CD4-positive, alpha-beta T cell treated with Interleukin-17A for 1 hour (primary cell): ENCODE data around the gene CPA2.
"Not testable (repeated sequence)": the region's sequence is repeated elsewhere in the genome, so short reads cannot be mapped to it uniquely, and the experiment has no call there.

Experiments
- DNase-seq: peaks from one replicate; pipeline ENCODE4 v3.0.0-alpha.2; 2020

CPA2 gene

DNA sequence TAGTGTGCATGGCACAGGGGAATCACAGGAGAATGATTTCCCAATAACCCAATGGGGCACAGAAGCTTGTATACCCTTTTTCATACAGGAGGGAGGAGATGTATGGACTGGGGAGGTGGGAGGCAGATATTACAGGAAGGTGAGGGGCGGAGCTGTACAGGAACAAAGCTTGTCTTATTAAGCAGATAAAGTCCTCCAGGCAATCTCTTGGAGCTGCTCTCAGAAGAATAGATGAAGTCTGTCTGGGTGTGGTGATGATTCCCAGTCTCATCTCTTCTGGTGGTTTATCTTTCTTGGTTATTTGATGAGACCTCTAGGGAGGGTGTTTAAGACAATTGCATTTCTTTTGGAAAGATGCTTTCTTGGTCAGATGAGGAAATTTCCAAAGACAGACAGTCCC, 52.9 kb downstream of the CPA2 start:
- no peak for DNase-seq

DNA sequence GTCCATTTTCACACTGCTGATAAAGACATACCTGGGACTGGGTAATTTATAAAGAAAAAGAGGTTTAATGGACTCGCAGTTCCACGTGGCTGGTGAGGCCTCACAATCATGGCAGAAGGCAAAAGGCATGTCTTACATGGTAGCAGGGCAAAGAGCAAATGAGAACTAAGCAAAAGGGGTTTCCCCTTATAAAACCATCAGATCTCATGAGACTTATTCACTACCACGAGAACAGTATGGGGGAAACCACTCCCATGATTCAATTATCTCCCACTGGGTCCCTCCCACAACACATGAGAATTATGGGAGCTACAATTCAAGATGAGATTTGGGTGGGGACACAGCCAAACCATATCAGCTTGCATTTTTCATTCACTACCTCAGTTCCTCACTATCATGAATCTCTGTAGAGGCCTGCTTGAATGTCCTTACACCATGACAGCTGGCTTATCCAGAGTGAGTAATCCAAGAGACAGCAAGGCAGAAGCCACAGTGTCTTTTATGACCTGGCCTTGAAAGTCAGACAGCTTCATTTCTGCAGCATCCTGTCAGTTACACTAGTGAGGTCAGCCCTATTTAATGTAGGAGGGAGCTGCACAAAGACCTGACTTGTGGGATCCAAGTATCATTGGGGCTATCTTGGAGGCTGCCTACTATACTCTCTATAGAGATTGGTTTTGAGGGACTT, 55.0 kb downstream of the CPA2 start:
- DNase-seq: not testable (repeated sequence)

DNA sequence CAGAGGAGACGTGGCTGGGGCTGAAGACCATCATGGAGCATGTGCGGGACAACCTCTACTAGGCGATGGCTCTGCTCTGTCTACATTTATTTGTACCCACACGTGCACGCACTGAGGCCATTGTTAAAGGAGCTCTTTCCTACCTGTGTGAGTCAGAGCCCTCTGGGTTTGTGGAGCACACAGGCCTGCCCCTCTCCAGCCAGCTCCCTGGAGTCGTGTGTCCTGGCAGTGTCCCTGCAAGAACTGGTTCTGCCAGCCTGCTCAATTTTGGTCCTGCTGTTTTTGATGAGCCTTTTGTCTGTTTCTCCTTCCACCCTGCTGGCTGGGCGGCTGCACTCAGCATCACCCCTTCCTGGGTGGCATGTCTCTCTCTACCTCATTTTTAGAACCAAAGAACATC, 56.0 kb downstream of the CPA2 start:
- no peak for DNase-seq

- DNase-seq: no peak
Observed at GRCh38 chr7:130324306-130324943, 57.8 kb downstream of the CPA2 start.

DNA sequence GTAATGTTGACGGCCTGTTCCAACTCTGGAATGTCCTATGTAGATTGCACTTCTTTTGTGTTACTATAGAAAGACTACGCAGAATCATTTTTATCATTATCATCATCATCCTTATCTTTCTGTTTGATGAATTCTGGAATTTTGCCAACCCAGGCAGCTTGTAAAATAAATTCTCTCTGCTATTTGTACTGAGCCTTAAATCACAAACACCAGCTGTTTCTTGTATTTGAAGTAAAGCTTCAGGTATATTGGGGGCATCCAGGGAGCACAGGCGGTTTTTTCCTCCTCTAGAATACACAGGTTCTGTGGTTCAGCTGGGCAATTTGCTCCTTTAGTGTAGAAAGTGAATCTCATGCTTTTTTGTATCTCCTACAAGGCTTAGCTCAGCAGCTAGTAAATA, 63.0 kb downstream of the CPA2 start:
- no peak for DNase-seq

DNA sequence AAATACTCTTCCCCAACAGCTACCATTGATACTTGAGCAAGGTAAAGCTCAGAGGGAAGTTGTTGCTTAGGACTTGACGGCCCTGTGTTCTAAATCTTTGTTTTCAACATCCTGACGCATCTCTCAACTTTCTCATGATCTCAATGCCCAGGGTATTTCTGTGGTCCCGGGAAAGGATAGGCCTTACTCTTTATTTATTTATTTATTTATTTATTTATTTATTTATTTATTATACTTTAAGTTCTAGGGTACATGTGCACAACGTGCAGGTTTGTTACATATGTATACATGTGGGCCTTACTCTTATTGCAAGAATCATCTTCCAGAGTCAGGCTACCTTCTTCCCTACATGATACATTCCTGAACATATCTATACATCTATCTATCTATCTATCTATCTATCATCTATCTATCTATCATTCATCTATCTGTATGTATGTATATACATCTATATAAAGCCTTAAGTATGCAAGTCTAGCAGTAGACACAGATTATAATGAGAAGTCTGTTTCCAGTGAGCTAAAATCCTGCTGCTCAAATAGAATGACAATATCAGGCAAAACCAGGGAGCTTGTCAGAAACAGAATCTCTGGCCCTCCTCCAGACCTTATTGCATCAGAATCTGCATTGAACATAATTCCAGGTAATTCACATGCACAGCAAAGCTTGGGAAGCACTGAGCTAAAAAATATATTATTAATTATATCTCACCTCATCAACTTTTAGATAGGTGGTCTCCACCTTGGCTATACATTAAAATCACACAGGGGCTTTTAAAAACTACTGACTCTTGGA, 65.8 kb downstream of the CPA2 start:
- DNase-seq: no peak

DNA sequence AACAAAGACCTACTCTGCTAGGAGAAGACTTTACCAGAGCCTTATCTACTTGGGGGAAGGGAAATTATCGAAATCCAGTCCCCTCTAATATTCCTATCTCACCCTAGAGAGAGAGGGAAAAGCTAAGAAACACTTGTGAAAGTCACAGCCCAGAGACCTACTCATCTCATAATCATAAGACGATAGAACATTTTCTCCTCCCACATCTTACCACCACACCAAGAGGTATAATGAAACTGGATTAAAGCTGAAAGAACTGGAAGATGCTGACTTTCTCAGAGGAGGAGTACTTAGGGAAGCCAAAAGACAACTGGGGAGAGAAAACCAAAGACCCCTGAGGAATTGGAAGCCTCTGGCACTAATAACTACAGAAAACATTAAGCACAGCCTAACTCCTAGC, 67.2 kb downstream of the CPA2 start:
- DNase-seq: no peak

GRCh38 chr7:130334274-130334673, 67.6 kb downstream of the CPA2 start:
- DNase-seq: no peak

GRCh38 chr7:130337410-130337971, 70.8 kb downstream of the CPA2 start:
- no peak for DNase-seq

- DNase-seq: no peak
Observed at GRCh38 chr7:130338233-130338632, 71.6 kb downstream of the CPA2 start.
